Vagina (tissue), 2 donors: Measurements from ENCODE around the gene HSPA1B. TPM values are rescaled to one million over a fixed set of nuclear protein-coding genes. Genes with fewer than 3 reads are reported as not detected.

Source experiments
- DNase-seq, 2 donors: peaks; one replicate each; pipeline ENCODE4 v3.0.0-alpha.2; 2017; ENCODE audit errors: extremely low spot score in 2 of 2
- H3K27ac ChIP-seq: fragments of 200-600 bp; sonication (generic); one replicate; pipeline ENCODE4 v1.5.1; 2019
- H3K27me3 ChIP-seq: fragments of 200-600 bp; sonication (generic); one replicate; pipeline ENCODE4 v1.5.1; 2019
- H3K36me3 ChIP-seq, 2 donors: fragments of 200-600 bp; sonication (generic); one replicate each; pipeline ENCODE4 v1.5.1; 2017 to 2019
- H3K4me1 ChIP-seq: fragments of 200-600 bp; sonication (generic); one replicate; pipeline ENCODE4 v1.5.1; 2019
- H3K4me3 ChIP-seq, 2 donors: fragments of 200-600 bp; sonication (generic); 1 replicate in 1 of 2; 2 replicates in 1 of 2; pipeline ENCODE4 v1.5.1; 2016 to 2019
- H3K9me3 ChIP-seq: fragments of 200-600 bp; sonication (generic); one replicate; pipeline ENCODE4 v1.5.1; 2019
- POLR2A ChIP-seq, 2 donors: fragments of 450-650 bp; IDR thresholded peaks; one replicate each; pipeline ENCODE4 v1.6.1; 2017; ENCODE audit warnings: antibody characterized with exemption in 2 of 2, mild to moderate bottlenecking in 2 of 2, moderate library complexity in 2 of 2
- POLR2AphosphoS5 ChIP-seq, 2 donors: sonication (generic); formaldehyde crosslinking; IDR thresholded peaks; one replicate each; pipeline ENCODE4 v1.9.0; 2017; ENCODE audit warnings: antibody characterized with exemption in 2 of 2, mild to moderate bottlenecking in 2 of 2, low read depth in 1 of 2; ENCODE audit not compliant: insufficient read depth in 1 of 2
- intact Hi-C: fragments of 100-400 bp; cut with DNase I; formaldehyde crosslinking; loops from one replicate; pipeline ENCODE4 v1.15.1; 2023
- total RNA-seq: library from RNA; depleted of rRNA; stranded (reverse); fragments of >200 nt; gene quantifications from one replicate; pipeline ENCODE4 v1.2.3, GENCODE V29; 2016
- TF ChIP-seq, protein P1 (sequence below), 3 experiments: fragments of 450-650 bp in 2 of 3; fragments of 200-600 bp in 1 of 3; sonication (generic) in 1 of 3; IDR thresholded peaks; one replicate each; pipeline ENCODE4 v1.5.1; 2017 to 2019; ENCODE audit warnings: antibody characterized with exemption in 3 of 3, mild to moderate bottlenecking in 2 of 3, moderate library complexity in 2 of 3

HSPA1B gene
- total RNA-seq, 1 donor from 2014 or later, result 466 TPM

DNA sequence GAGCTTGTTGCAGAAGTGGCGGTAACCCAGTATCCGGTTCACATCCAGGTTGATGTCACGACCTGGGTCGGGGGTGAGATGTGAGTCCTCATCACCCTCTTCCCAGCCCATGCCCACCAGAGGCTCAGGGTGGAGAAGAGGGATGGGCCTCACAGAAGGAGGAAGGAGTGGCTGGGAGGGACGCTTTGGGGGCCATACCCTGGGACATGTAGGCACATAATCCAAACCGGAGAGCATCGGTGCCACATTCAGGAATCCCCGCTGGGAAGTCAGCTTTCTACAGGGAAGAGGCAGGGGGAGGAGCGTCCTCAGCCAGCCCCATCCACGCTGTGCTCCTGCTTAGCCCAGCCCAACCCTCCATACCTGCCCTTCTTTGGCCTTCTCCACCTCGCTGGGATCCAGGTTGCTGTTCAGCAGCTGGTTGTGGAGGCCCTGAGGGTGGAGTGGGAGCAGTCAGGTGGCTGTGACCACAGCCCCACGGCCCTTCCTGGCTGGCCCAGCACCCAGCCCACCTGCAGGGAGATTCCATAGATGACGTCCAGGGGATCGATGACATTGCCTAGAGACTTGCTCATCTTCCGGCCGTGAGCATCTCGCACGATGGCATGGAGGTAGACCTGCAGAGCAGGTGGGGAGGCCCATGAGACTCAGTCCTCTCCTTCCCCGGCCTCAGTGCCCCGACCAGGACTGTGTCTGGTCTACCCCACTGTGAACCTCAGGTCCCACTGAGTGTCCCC is 46.9 kb upstream of the HSPA1B start:
- intact Hi-C loops, result no loop called here
- Histone ChIP-seq H3K27me3 (no peaks in the 10 kb centered on the region), H3K4me3 (no peak overlapping the region), H3K9me3 (no peaks in the 10 kb centered on the region), H3K36me3 (peaks cover 0 to 60% of the 10 kb centered on the region in 2 donors), H3K27ac (no peak overlapping the region), H3K4me1 (peaks cover 11% of the 10 kb centered on the region)
- no peak for DNase-seq
- TF ChIP-seq POLR2AphosphoS5 (IDR thresholded peaks at IDR 0.05; ENCODE audit: insufficient read depth in 1 of 2, low read depth in 1 of 2), result no peak
- TF ChIP-seq, protein P1, sequence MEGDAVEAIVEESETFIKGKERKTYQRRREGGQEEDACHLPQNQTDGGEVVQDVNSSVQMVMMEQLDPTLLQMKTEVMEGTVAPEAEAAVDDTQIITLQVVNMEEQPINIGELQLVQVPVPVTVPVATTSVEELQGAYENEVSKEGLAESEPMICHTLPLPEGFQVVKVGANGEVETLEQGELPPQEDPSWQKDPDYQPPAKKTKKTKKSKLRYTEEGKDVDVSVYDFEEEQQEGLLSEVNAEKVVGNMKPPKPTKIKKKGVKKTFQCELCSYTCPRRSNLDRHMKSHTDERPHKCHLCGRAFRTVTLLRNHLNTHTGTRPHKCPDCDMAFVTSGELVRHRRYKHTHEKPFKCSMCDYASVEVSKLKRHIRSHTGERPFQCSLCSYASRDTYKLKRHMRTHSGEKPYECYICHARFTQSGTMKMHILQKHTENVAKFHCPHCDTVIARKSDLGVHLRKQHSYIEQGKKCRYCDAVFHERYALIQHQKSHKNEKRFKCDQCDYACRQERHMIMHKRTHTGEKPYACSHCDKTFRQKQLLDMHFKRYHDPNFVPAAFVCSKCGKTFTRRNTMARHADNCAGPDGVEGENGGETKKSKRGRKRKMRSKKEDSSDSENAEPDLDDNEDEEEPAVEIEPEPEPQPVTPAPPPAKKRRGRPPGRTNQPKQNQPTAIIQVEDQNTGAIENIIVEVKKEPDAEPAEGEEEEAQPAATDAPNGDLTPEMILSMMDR (IDR thresholded peaks at IDR 0.05), result no peak
- TF ChIP-seq POLR2A (IDR thresholded peaks at IDR 0.05), result no peak

DNA sequence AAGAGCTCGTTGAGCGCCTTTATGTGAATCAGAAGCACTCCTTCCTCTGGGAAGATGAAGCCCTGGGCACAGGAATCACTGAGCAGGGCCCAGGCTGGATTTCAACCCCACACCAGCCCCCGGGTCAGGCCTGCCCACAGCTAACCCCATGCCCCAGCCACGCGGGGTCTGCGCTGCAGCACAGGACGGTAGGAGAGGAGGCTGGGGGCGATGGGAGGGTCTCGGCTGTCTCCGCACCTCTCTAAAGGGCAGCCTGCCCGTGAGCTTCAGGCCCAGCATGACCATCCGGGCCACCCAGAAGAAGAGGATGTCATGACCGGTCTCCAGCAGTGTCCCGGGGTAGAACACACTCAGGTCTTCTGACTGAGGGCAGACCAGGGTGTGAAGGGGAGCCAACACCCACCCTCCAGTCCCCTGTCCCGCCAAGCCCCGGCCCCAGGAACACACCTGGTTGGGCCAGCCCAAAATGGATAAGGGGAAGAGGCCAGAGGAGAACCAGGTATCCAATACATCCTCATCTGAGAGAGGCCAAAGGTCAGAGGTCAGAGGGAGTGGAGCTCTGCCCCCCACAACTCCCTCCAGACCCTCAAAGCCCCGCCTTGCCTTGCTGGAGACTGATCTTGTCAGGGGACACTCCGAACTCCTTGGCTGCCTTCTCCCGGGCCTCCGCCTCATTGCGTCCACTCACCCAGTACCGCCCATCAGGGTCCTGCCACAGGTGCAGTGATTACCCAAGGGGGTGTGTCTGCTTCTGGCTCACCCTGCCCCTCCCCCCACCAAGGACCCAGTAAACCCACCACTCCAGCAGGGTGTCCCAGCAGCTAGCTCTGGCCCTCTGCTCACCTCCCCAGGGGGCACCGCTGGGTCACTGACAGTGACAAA is 46.1 kb upstream of the HSPA1B start:
- intact Hi-C loops, result no loop called here
- TF ChIP-seq POLR2AphosphoS5 (IDR thresholded peaks at IDR 0.05; ENCODE audit: insufficient read depth in 1 of 2, low read depth in 1 of 2), result no peak
- TF ChIP-seq POLR2A (IDR thresholded peaks at IDR 0.05), result no peak
- TF ChIP-seq, protein P1 (IDR thresholded peaks at IDR 0.05), result no peak
- no peaks in the 10 kb centered on the region for H3K9me3 ChIP-seq
- DNase-seq, result peak in 1 of 2 donors; percentile 93
- H3K4me3 ChIP-seq, result no peak overlapping the region
- H3K4me1 ChIP-seq, result peaks cover 10% of the 10 kb centered on the region
- peaks cover 0 to 60% of the 10 kb centered on the region in 2 donors for H3K36me3 ChIP-seq
- no peak overlapping the region for H3K27ac ChIP-seq
- H3K27me3 ChIP-seq, result no peaks in the 10 kb centered on the region

DNA sequence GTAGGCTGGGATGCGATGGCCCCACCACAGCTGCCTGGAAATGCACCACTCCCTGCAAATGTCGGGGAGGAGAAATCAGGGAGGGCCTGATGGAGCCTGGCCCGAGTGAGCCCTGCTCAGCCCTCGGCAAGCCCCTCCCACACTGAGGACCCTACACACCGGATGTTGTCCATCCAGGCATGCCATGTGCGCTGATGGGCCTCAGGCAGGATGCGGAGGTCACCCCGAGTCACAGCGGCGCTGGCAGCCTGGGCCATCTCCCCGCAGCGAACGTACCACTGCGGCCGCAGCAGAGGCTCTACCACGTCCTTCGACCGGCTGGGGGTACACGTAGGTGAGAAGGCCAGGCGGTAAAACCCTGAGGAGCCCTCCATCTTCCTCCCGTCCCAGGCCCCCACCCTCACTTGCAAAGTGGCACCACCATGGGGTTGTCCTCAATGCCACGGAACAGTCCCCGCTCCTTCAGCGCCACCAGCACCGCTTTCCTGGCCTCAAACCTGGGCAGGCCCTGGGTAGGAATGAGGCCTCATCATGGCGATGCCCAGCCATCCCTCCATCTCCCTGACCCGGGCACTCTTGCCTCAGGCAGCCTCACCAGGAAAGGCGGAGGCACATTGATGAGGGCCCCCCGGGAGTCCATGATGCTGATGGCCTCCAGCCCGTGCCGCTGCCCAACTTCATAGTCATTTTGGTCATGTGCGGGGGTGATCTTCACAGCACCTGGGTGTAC is 45.2 kb upstream of the HSPA1B start:
- no peak for DNase-seq
- Histone ChIP-seq H3K27me3 (no peaks in the 10 kb centered on the region), H3K27ac (no peak overlapping the region), H3K36me3 (peaks cover 0 to 60% of the 10 kb centered on the region in 2 donors), H3K4me3 (no peak overlapping the region), H3K9me3 (no peaks in the 10 kb centered on the region), H3K4me1 (peaks cover 2% of the 10 kb centered on the region)
- TF ChIP-seq, protein P1 (IDR thresholded peaks at IDR 0.05), result no peak
- TF ChIP-seq POLR2AphosphoS5 (IDR thresholded peaks at IDR 0.05; ENCODE audit: insufficient read depth in 1 of 2, low read depth in 1 of 2), result no peak
- no peak for TF ChIP-seq POLR2A (IDR thresholded peaks at IDR 0.05)
- intact Hi-C loops, result no loop called here

DNA sequence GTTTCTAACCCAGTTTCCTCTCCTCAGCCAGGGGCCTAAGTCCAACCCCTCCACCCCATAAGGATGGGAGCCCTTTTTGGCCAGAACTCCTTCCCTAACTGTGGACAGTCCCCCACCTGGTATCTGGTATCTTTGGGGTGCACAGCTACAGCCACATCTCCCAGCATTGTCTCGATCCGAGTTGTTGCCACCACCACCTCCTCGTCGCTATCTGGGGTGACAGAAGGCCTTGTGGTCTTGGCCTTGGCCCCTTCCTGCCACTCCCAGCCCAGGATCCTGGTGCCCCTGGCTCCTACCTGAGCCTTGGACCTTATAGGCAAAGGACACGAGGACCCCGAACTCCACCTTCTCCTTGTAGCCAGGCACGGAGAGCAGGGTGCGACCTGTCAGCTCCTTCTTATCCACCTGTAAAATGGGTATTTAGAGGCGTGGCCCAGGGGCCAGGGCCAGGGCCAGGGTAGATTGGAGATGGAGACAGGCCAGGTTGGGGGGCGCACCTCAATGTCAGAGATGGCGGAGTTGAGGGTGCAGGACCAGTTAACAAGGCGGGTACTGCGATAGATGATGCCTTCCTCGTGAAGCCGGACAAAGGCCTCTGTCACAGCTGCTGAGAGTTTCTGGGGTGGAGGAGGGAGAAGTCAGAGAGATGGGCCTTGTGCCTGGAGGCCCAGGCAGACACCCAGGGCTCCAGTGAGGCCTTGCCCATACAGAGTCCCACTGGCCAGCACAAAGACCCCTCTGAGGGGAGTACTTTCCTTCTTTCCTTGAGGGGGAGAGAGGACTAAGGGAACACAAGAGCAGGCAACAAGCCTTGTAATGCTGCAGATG is 43.2 kb upstream of the HSPA1B start:
- Histone ChIP-seq H3K4me1 (no peaks in the 10 kb centered on the region), H3K9me3 (no peaks in the 10 kb centered on the region), H3K27me3 (no peaks in the 10 kb centered on the region), H3K27ac (no peak overlapping the region), H3K4me3 (no peak overlapping the region), H3K36me3 (peaks cover 0 to 54% of the 10 kb centered on the region in 2 donors)
- intact Hi-C loops, result no loop called here
- DNase-seq, result no peak
- TF ChIP-seq POLR2A (IDR thresholded peaks at IDR 0.05), result no peak
- TF ChIP-seq POLR2AphosphoS5 (IDR thresholded peaks at IDR 0.05; ENCODE audit: insufficient read depth in 1 of 2, low read depth in 1 of 2), result no peak
- TF ChIP-seq, protein P1 (IDR thresholded peaks at IDR 0.05), result no peak
